OCI-LY3 (cell line): ENCODE data around the gene CLK2.

Experiments used
- H2AFZ ChIP-seq: fragments of 200-600, 300-600 bp; shearing (Covaris generic); 2 replicates; pipeline ENCODE4 v1.6.0; 2014; ENCODE audit warnings: antibody characterized with exemption, low read depth, low read length
- H3K27ac ChIP-seq: fragments of 200-600, 300-600 bp; sonication (generic); 2 replicates; pipeline ENCODE4 v1.5.1; 2014; ENCODE audit warnings: mild to moderate bottlenecking, low read length, moderate library complexity, mixed read lengths
- H3K27me3 ChIP-seq: fragments of 200-600, 300-600 bp; sonication (generic); 2 replicates; pipeline ENCODE4 v1.6.1; 2014; ENCODE audit warnings: low read depth, low read length, mixed read lengths
- H3K36me3 ChIP-seq: fragments of 200-600, 300-600 bp; sonication (generic); replicated peaks from 2 replicates; pipeline ENCODE3; 2014; ENCODE audit warnings: low read depth, low read length, mixed read lengths
- H3K4me1 ChIP-seq: fragments of 300-600, 200-600 bp; sonication (generic); 2 replicates; pipeline ENCODE4 v1.6.1; 2014; ENCODE audit warnings: low read length, mixed read lengths
- H3K4me2 ChIP-seq: fragments of 200-600, 300-600 bp; sonication (generic); 2 replicates; pipeline ENCODE4 v1.6.1; 2014; ENCODE audit warnings: low read length, mixed read lengths
- H3K4me3 ChIP-seq: fragments of 300-600, 200-600 bp; sonication (generic); 2 replicates; pipeline ENCODE4 v1.5.1; 2014; ENCODE audit warnings: antibody characterized with exemption, mild to moderate bottlenecking, low read length, moderate library complexity
- H3K79me2 ChIP-seq: fragments of 300-600, 200-600 bp; shearing (Covaris generic); 2 replicates; pipeline ENCODE4 v1.6.1; 2014; ENCODE audit warnings: mild to moderate bottlenecking, low read length, mixed read lengths
- H3K9ac ChIP-seq: fragments of 300-600, 200-600 bp; shearing (Covaris generic); 2 replicates; pipeline ENCODE4 v1.6.0; 2014; ENCODE audit warnings: mild to moderate bottlenecking, low read length, moderate library complexity
- H3K9me3 ChIP-seq: fragments of 200-600, 300-600 bp; shearing (Covaris generic); 2 replicates; pipeline ENCODE4 v1.6.1; 2014; ENCODE audit warnings: low read length, mixed read lengths; ENCODE audit not compliant: insufficient read depth
- H4K20me1 ChIP-seq: fragments of 200-600, 300-600 bp; sonication (generic); 2 replicates; pipeline ENCODE4 v1.6.1; 2016; ENCODE audit warnings: low read length, mixed read lengths; ENCODE audit not compliant: insufficient read depth
- EZH2phosphoT487 ChIP-seq: fragments of 200-600 bp; shearing (Covaris generic); IDR thresholded peaks from 2 replicates; pipeline ENCODE4 v1.6.1; 2018; ENCODE audit warnings: antibody characterized with exemption, mixed run types, low read depth
- TF ChIP-seq, protein P1 (sequence below): fragments of 200-600, 300-600 bp; sonication (generic); IDR thresholded peaks from 2 replicates; pipeline ENCODE4 v1.5.1; 2014; ENCODE audit warnings: antibody characterized with exemption, low read length, low read depth

The CLK2 gene

DNA sequence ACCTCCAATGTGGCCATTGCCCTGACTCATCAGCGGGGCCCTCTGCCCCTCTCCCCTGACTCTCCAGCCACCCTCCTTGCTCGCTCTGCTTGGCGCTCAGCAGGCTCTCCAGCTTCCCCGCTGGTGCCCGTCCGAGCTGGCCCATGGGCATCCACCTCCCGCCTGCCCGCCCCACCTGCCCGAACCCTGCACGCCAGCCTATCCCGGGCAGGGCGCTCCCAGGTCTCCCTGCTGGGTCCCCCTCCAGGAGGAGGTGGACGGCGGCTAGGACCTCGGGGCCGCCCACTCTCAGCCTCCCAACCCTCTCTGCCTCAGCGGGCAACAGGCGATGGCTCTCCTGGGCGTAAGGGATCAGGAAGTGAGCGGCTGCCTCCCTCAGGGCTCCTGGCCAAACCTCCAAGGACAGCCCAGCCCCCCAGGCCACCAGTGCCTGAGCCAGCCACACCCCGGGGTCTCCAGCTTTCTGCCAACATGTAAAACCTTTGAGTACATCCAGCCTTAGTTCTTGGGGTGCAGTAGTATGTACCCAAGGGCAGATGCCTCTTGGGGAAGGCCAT lies 14.8 kb upstream of the CLK2 start:
- H3K9ac ChIP-seq: no peak overlapping the region
- TF ChIP-seq, protein P1, sequence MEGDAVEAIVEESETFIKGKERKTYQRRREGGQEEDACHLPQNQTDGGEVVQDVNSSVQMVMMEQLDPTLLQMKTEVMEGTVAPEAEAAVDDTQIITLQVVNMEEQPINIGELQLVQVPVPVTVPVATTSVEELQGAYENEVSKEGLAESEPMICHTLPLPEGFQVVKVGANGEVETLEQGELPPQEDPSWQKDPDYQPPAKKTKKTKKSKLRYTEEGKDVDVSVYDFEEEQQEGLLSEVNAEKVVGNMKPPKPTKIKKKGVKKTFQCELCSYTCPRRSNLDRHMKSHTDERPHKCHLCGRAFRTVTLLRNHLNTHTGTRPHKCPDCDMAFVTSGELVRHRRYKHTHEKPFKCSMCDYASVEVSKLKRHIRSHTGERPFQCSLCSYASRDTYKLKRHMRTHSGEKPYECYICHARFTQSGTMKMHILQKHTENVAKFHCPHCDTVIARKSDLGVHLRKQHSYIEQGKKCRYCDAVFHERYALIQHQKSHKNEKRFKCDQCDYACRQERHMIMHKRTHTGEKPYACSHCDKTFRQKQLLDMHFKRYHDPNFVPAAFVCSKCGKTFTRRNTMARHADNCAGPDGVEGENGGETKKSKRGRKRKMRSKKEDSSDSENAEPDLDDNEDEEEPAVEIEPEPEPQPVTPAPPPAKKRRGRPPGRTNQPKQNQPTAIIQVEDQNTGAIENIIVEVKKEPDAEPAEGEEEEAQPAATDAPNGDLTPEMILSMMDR: no peak
- no peaks in the 10 kb centered on the region for H3K4me1 ChIP-seq

DNA sequence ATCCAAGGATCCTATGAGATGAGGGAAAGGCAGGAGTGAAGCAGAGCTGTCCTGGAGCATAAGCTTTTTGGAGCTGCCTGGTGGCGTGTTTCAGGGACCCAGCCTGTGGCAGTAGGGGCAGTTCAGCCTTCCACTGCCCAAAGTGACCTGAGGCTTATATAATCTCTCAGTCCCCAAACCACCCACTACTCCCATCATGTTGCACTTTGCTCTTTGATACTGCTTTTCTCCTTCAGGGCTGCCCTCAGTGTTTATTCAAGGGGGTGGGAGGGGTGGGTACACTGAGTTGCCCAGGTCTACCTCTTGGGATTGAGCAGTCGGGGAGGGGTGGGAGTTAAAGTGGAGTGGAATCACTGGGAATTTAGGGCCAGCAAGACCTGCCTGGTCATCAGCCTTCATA lies 13.2 kb upstream of the CLK2 start:
- H2AFZ ChIP-seq: no peak overlapping the region
- no peaks in the 10 kb centered on the region for H3K4me1 ChIP-seq
- TF ChIP-seq, protein P1: no peak
- TF ChIP-seq EZH2phosphoT487: no peak
- H3K4me3 ChIP-seq: no peak overlapping the region
- H3K4me2 ChIP-seq: no peak overlapping the region
- no peaks in the 10 kb centered on the region for H4K20me1 ChIP-seq
- H3K9me3 ChIP-seq: no peaks in the 10 kb centered on the region
- H3K9ac ChIP-seq: no peak overlapping the region
- peaks cover 16% of the 10 kb centered on the region for H3K36me3 ChIP-seq
- no peak overlapping the region for H3K27ac ChIP-seq
- no peaks in the 10 kb centered on the region for H3K27me3 ChIP-seq
- H3K79me2 ChIP-seq: no peaks in the 10 kb centered on the region

More for the DNA sequence above, 14.8 kb upstream of the CLK2 start:
- H3K27me3 ChIP-seq: no peaks in the 10 kb centered on the region
- no peaks in the 10 kb centered on the region for H4K20me1 ChIP-seq
- H3K9me3 ChIP-seq: no peaks in the 10 kb centered on the region
- no peak overlapping the region for H3K4me2 ChIP-seq
- H2AFZ ChIP-seq: no peak overlapping the region
- H3K4me3 ChIP-seq: no peak overlapping the region
- no peak overlapping the region for H3K27ac ChIP-seq
- peaks cover 10% of the 10 kb centered on the region for H3K36me3 ChIP-seq
- H3K79me2 ChIP-seq: no peaks in the 10 kb centered on the region

DNA sequence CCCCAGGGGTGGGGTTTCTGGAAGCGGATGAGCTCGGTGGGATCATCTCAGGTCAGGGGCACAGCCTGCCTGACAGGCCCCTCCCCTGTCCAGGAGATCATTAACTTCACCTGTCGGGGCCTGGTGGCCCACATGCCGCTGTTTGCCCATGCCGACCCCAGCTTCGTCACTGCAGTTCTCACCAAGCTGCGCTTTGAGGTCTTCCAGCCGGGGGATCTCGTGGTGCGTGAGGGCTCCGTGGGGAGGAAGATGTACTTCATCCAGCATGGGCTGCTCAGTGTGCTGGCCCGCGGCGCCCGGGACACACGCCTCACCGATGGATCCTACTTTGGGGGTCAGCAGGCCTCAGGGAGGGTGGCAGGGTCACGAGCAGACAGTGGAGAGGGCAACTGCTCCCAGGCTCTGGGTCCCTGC lies 12.3 kb upstream of the CLK2 start:
- H3K27me3 ChIP-seq: no peaks in the 10 kb centered on the region
- H3K9me3 ChIP-seq: no peaks in the 10 kb centered on the region
- H3K4me3 ChIP-seq: no peak overlapping the region
- peaks cover 16% of the 10 kb centered on the region for H3K36me3 ChIP-seq
- H3K4me2 ChIP-seq: no peak overlapping the region
- no peaks in the 10 kb centered on the region for H3K79me2 ChIP-seq
- H3K27ac ChIP-seq: no peak overlapping the region
- no peaks in the 10 kb centered on the region for H4K20me1 ChIP-seq
- no peak overlapping the region for H2AFZ ChIP-seq
- TF ChIP-seq, protein P1: no peak
- no peak for TF ChIP-seq EZH2phosphoT487
- H3K9ac ChIP-seq: no peak overlapping the region
- no peaks in the 10 kb centered on the region for H3K4me1 ChIP-seq

DNA sequence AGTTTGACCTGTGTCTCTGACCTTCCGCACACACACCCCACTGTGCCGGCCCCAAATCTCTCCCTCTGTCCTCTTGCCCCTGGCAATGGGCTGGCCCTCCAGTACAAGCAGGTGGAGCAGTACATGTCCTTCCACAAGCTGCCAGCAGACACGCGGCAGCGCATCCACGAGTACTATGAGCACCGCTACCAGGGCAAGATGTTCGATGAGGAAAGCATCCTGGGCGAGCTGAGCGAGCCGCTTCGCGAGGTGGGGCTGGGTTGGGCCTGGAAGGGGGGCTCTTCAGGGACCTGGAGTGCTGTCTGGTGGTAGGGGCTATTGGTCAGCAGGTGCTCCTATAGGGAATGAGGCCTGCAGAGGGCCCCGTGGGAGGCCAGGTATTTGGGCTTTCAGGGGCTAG lies 11.8 kb upstream of the CLK2 start:
- no peaks in the 10 kb centered on the region for H3K9me3 ChIP-seq
- no peaks in the 10 kb centered on the region for H3K27me3 ChIP-seq
- no peak overlapping the region for H3K27ac ChIP-seq
- TF ChIP-seq EZH2phosphoT487: no peak
- TF ChIP-seq, protein P1: no peak
- no peak overlapping the region for H3K4me3 ChIP-seq
- no peak overlapping the region for H3K4me2 ChIP-seq
- H2AFZ ChIP-seq: no peak overlapping the region
- H3K4me1 ChIP-seq: no peaks in the 10 kb centered on the region
- no peaks in the 10 kb centered on the region for H4K20me1 ChIP-seq
- H3K36me3 ChIP-seq: peaks cover 16% of the 10 kb centered on the region
- no peak overlapping the region for H3K9ac ChIP-seq
- H3K79me2 ChIP-seq: no peaks in the 10 kb centered on the region
